K562 (cell line): ENCODE results near the gene STOX2. TPM values are rescaled to one million over a fixed set of nuclear protein-coding genes. Genes with fewer than 3 reads are reported as not detected.

Experiments used
- ATAC-seq: fragments of 200-7000 bp; cut with Tn5 transposase; 3 replicates; pipeline ENCODE4 v1.9.1; 2020; ENCODE audit warnings: moderate library complexity
- BruUV-seq: library from RNA; stranded (reverse); fragments of 400-500 nt; replicated peaks from 2 replicates; lab custom pipeline; 2021; lab: Mats Ljungman, UMichigan
- CTCF ChIA-PET: fragments of 300-600 bp; formaldehyde crosslinking; extraction: SDS; loops from one replicate; lab custom pipeline; 2021; ENCODE audit warnings: low intra/inter-chr PET ratio; lab: Yijun Ruan, JAX
- POLR2A ChIA-PET: fragments of 300-600, 350-650 bp; sonication (Branson Sonifier 250); formaldehyde crosslinking; extraction: SDS; loops from one replicate; lab custom pipeline; 2021; ENCODE audit warnings: antibody characterized with exemption, inconsistent platforms; lab: Yijun Ruan, JAX
- DNase-seq, 4 experiments: peaks; one replicate each; pipeline versions ENCODE4 v3.0.0 to v3.0.0-alpha.2; 2011 to 2018; ENCODE audit warnings: low spot score in 3 of 4, mixed read lengths in 3 of 4; ENCODE audit errors: extremely low read depth in 1 of 4
- FAIRE-seq: peaks from 2 replicates; lab custom pipeline; 2011; peaks lifted over from hg19 to GRCh38; lab: Jason Lieb, UNC
- H2AFZ ChIP-seq: 2 replicates; pipeline ENCODE4 v1.6.0; 2011; ENCODE audit warnings: low read depth, low read length, control low read depth, inconsistent platforms
- H3K27ac ChIP-seq: fragments of 200-600 bp; 3 replicates; pipeline ENCODE4 v1.8.0; 2011; ENCODE audit warnings: low read depth, mild to moderate bottlenecking, control low read depth, inconsistent platforms, low read length, moderate library complexity, mixed read lengths; ENCODE audit errors: extremely low read depth
- H3K27me3 ChIP-seq, 2 experiments: fragments of 300-600 bp in 1 of 2; 2 replicates in 1 of 2; 3 replicates in 1 of 2; pipeline versions ENCODE4 v1.6.0 to v1.8.0; 2011; ENCODE audit warnings: inconsistent platforms in 2 of 2, low read length in 2 of 2, mild to moderate bottlenecking in 1 of 2, mixed read lengths in 1 of 2, moderate library complexity in 1 of 2; ENCODE audit not compliant: control insufficient read depth in 2 of 2, insufficient read depth in 2 of 2
- H3K36me3 ChIP-seq: fragments of 300-600 bp; 3 replicates; pipeline ENCODE4 v1.8.0; 2011; ENCODE audit warnings: mild to moderate bottlenecking, low read length, inconsistent platforms; ENCODE audit not compliant: control insufficient read depth, insufficient read depth
- H3K4me1 ChIP-seq, 2 experiments: fragments of 200-600 bp in 1 of 2; replicated peaks in 1 of 2; 2 replicates in 1 of 2; 3 replicates in 1 of 2; pipeline versions ENCODE4 v1.5.1 to v1.8.0; 2011; ENCODE audit warnings: inconsistent platforms in 2 of 2, low read length in 2 of 2, mild to moderate bottlenecking in 1 of 2, mixed read lengths in 1 of 2, moderate library complexity in 1 of 2; ENCODE audit not compliant: control insufficient read depth in 2 of 2, insufficient read depth in 2 of 2
- H3K4me2 ChIP-seq: 2 replicates; pipeline ENCODE4 v1.6.1; 2011; ENCODE audit warnings: low read length, control low read depth, inconsistent platforms, mixed read lengths; ENCODE audit not compliant: insufficient read depth
- H3K4me3 ChIP-seq: fragments of 200-600 bp; sonication (generic), shearing (Covaris generic); 2 replicates; pipeline ENCODE4 v1.5.1; 2016; ENCODE audit warnings: control low read depth, inconsistent platforms
- H3K79me2 ChIP-seq: fragments of 200-600 bp; 3 replicates; pipeline ENCODE4 v1.8.0; 2011; ENCODE audit warnings: low read length, inconsistent platforms; ENCODE audit not compliant: control insufficient read depth, insufficient read depth
- H3K9ac ChIP-seq, 2 experiments: 2 replicates each; pipeline versions ENCODE4 v1.6.0 to v1.6.1; 2011; ENCODE audit warnings: low read depth in 2 of 2, low read length in 2 of 2, control low read depth in 1 of 2, inconsistent platforms in 1 of 2, mild to moderate bottlenecking in 1 of 2, mixed read lengths in 1 of 2; ENCODE audit not compliant: insufficient read depth in 1 of 2
- H3K9me1 ChIP-seq: one replicate; pipeline ENCODE4 v1.6.0; 2011; ENCODE audit warnings: inconsistent platforms, mild to moderate bottlenecking, low read length, moderate library complexity; ENCODE audit not compliant: control insufficient read depth, insufficient read depth
- H3K9me3 ChIP-seq: replicated peaks from 2 replicates; pipeline ENCODE4 v1.5.1; 2011; ENCODE audit warnings: low read depth, low read length, inconsistent platforms; ENCODE audit not compliant: control insufficient read depth, insufficient read depth
- H4K20me1 ChIP-seq: replicated peaks from 2 replicates; pipeline ENCODE4 v1.6.1; 2011; ENCODE audit warnings: low read length, inconsistent platforms, mixed read lengths; ENCODE audit not compliant: control insufficient read depth, insufficient read depth
- CREBBP ChIP-seq: IDR thresholded peaks from one replicate; pipeline ENCODE4 v1.6.1; 2012; ENCODE audit warnings: low read depth, mild to moderate bottlenecking, control low read depth, inconsistent platforms, low read length
- DIDO1 ChIP-seq: fragments of 450-650 bp; IDR thresholded peaks from 2 replicates; pipeline ENCODE4 v1.6.1; 2016; ENCODE audit warnings: low read depth, missing biosample characterization, missing genetic modification characterization
- MAFG ChIP-seq: fragments of 450-650 bp; conservative IDR thresholded peaks from 2 replicates; pipeline ENCODE4 v1.6.1; 2016; ENCODE audit warnings: missing genetic modification characterization, missing compliant biosample characterization
- MECOM ChIP-seq: fragments of 250-450 bp; sonication (Bioruptor Pico); IDR thresholded peaks from 2 replicates; pipeline ENCODE4 v1.8.0; 2022; ENCODE audit warnings: inconsistent platforms
- MYBL2 ChIP-seq, 2 experiments: fragments of 450-650 bp in 1 of 2; sonication (generic) in 1 of 2; formaldehyde crosslinking in 1 of 2; IDR thresholded peaks; 2 replicates each; pipeline versions ENCODE4 v1.6.1 to v1.8.1; 2017 to 2022; ENCODE audit warnings: borderline replicate concordance in 1 of 2, inconsistent platforms in 1 of 2, low read depth in 1 of 2, mild to moderate bottlenecking in 1 of 2, missing genetic modification reagents in 1 of 2, moderate library complexity in 1 of 2
- RAD21 ChIP-seq, 2 experiments: fragments of 250-450 bp in 1 of 2; fragments of 450-650 bp in 1 of 2; sonication (Bioruptor Pico) in 1 of 2; formaldehyde crosslinking in 1 of 2; IDR thresholded peaks in 1 of 2; conservative IDR thresholded peaks in 1 of 2; 2 replicates each; pipeline versions ENCODE4 v1.4.0 to v1.8.0; 2020 to 2022; ENCODE audit warnings: mild to moderate bottlenecking in 2 of 2, moderate library complexity in 1 of 2
- SP1 ChIP-seq: sonication (generic); formaldehyde crosslinking; IDR thresholded peaks from 2 replicates; pipeline ENCODE4 v1.8.1; 2022; ENCODE audit warnings: mild to moderate bottlenecking, missing genetic modification reagents
- TBP ChIP-seq: optimal IDR thresholded peaks from 2 replicates; pipeline ENCODE3; 2011; ENCODE audit warnings: low read depth, low read length, improper control_type of control experiment
- WGBS: fragments of 100-300 bp; shearing (Covaris generic); methylation state at CpG from one replicate; pipeline ENCODE4 v1.1.6; 2016; ENCODE audit warnings: low coverage, mixed read lengths; ENCODE audit not compliant: insufficient coverage; ENCODE audit errors: missing lambda C conversion rate; 5-methylcytosine and 5-hydroxymethylcytosine counted together
- in situ Hi-C: fragments of 300-500 bp; cut with MboI; formaldehyde crosslinking; loops from 4 replicates; pipeline ENCODE4 v1.15.0; 2018; ENCODE audit warnings: inconsistent platforms, mixed read lengths
- intact Hi-C: fragments of 100-400 bp; cut with micrococcal nuclease; formaldehyde crosslinking; loops from 2 replicates; pipeline ENCODE4 v1.14.2; 2022
- polyA plus RNA-seq, 8 experiments: library from polyadenylated mRNA; depleted of rRNA in 4 of 8; stranded (reverse) in 5 of 8; unstranded in 3 of 8; fragments of >200 nt; fragmentation: Nextera tagmentation in 2 of 8; fragmentation: Illumina TruSeq in 1 of 8; extraction: Ambion mirVana in 2 of 8; extraction: Trizol in 1 of 8; gene quantifications; 2 replicates each; pipeline versions ENCODE4 v1.2.1 to v1.2.3, GENCODE V29; 2011 to 2014; ENCODE audit warnings: inconsistent platforms in 1 of 8, missing spikeins in 1 of 8
- total RNA-seq, 7 experiments: library from RNA; depleted of rRNA in 6 of 7; stranded (reverse); fragments of >200 nt in 6 of 7; fragmentation: Illumina TruSeq in 2 of 7; extraction: Trizol in 2 of 7; gene quantifications; 2 replicates each; pipeline versions ENCODE4 v1.2.1 to v1.2.3, GENCODE V29; 2011 to 2021; ENCODE audit warnings: low replicate concordance in 1 of 7
- TF ChIP-seq, protein P1 (sequence below): sonication (generic); formaldehyde crosslinking; IDR thresholded peaks from 2 replicates; pipeline ENCODE4 v1.8.0; 2022; ENCODE audit warnings: mild to moderate bottlenecking, missing genetic modification reagents
- TF ChIP-seq, protein P2 (sequence below): sonication (generic); formaldehyde crosslinking; IDR thresholded peaks from 2 replicates; pipeline ENCODE4 v1.5.0; 2020; ENCODE audit warnings: missing genetic modification reagents
- TF ChIP-seq, protein P3 (sequence below): fragments of 450-650 bp; IDR thresholded peaks from 2 replicates; pipeline ENCODE4 v1.7.1; 2018; ENCODE audit warnings: mild to moderate bottlenecking, low read depth; ENCODE audit not compliant: partially characterized antibody

STOX2 gene
- total and polyA plus RNA-seq, 9 of the 15 experiments (the other 6 are each of a cell fraction or from before 2014, with no cell fraction given) = not detected

DNA sequence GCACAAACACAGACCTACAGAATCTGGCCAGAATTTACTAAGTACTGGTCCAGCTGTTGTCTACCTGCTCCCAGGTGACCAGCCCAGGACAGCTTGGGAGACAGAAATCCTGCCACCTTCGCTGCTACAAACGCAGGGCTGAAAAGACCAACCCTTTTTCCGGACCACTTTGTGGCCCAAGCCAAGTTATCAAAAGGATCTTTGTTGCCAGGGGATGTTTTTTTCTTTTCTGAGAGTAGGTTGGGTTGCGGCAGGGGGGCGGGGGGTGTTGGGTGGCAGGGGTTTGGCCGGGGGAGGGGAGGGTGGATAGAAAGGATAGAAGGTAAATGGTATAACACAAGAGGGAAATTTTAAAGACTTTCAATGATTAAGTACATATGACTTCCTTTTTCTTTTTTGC, 63.4 kb downstream of the STOX2 start:
- Histone ChIP-seq H4K20me1 (no peaks in the 10 kb centered on the region), H3K4me3 (no peak overlapping the region), H3K9me3 (no peaks in the 10 kb centered on the region), H3K4me1 (no peaks in the 10 kb centered on the region), H3K36me3 (no peaks in the 10 kb centered on the region), H2AFZ (no peak overlapping the region), H3K79me2 (no peaks in the 10 kb centered on the region), H3K27ac (no peak overlapping the region), H3K9me1 (no peaks in the 10 kb centered on the region), H3K27me3 (peaks cover 10 to 31% of the 10 kb centered on the region in 2 experiments), H3K4me2 (no peak overlapping the region), H3K9ac (no peak overlapping the region)
- POLR2A ChIA-PET = no interaction called here
- no peak for FAIRE-seq
- ATAC-seq = no peak
- in situ Hi-C loops (no loop called here), intact Hi-C loops (no loop called here)
- CTCF ChIA-PET = no interaction called here
- DNase-seq = no peak
- 0% methylated on average over 3 of the region's 6 CpGs for WGBS
- no peak for TF ChIP-seq RAD21 (CRISPR knock-in tag; conservative IDR thresholded peaks at IDR 0.05 in 1 of 2, IDR thresholded peaks at IDR 0.05 in 1 of 2)
- TF ChIP-seq, protein P1, sequence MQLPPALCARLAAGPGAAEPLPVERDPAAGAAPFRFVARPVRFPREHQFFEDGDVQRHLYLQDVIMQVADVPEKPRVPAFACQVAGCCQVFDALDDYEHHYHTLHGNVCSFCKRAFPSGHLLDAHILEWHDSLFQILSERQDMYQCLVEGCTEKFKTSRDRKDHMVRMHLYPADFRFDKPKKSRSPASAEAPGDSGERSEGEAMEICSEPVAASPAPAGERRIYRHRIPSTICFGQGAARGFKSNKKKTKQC (CRISPR knock-in tag) = no peak
- TF ChIP-seq MECOM (CRISPR knock-in tag) = no peak
- TF ChIP-seq, protein P2, sequence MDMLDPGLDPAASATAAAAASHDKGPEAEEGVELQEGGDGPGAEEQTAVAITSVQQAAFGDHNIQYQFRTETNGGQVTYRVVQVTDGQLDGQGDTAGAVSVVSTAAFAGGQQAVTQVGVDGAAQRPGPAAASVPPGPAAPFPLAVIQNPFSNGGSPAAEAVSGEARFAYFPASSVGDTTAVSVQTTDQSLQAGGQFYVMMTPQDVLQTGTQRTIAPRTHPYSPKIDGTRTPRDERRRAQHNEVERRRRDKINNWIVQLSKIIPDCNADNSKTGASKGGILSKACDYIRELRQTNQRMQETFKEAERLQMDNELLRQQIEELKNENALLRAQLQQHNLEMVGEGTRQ = no peak
- TF ChIP-seq DIDO1 (tag) = no peak
- no peak for TF ChIP-seq SP1 (CRISPR knock-in tag)
- TF ChIP-seq, protein P3, sequence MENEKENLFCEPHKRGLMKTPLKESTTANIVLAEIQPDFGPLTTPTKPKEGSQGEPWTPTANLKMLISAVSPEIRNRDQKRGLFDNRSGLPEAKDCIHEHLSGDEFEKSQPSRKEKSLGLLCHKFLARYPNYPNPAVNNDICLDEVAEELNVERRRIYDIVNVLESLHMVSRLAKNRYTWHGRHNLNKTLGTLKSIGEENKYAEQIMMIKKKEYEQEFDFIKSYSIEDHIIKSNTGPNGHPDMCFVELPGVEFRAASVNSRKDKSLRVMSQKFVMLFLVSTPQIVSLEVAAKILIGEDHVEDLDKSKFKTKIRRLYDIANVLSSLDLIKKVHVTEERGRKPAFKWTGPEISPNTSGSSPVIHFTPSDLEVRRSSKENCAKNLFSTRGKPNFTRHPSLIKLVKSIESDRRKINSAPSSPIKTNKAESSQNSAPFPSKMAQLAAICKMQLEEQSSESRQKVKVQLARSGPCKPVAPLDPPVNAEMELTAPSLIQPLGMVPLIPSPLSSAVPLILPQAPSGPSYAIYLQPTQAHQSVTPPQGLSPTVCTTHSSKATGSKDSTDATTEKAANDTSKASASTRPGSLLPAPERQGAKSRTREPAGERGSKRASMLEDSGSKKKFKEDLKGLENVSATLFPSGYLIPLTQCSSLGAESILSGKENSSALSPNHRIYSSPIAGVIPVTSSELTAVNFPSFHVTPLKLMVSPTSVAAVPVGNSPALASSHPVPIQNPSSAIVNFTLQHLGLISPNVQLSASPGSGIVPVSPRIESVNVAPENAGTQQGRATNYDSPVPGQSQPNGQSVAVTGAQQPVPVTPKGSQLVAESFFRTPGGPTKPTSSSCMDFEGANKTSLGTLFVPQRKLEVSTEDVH = no peak
- no peak for TF ChIP-seq MAFG (tag)
- TF ChIP-seq CREBBP = no peak
- no peak for TF ChIP-seq MYBL2 (IDR thresholded peaks at IDR 0.05; ENCODE audit: low read depth)
- no peak for TF ChIP-seq MYBL2 (CRISPR knock-in tag; IDR thresholded peaks at IDR 0.05; ENCODE audit: borderline replicate concordance)
- no peak for TF ChIP-seq TBP
- BruUV-seq = no TSS peak
